Thyroid gland (tissue), 4 donors: ENCODE measurements around the gene HMGB4. TPM values are rescaled to one million over a fixed set of nuclear protein-coding genes. Genes with fewer than 3 reads are reported as not detected.

Source experiments
- DNase-seq, 2 donors: peaks; one replicate each; pipeline ENCODE4 v3.0.0-alpha.2; 2019
- H3K27ac ChIP-seq, 3 donors: fragments of 200-600 bp; sonication (generic); 1 replicate in 2 of 3; 2 replicates in 1 of 3; pipeline ENCODE4 v1.5.1; 2016 to 2019; ENCODE audit warnings: mild to moderate bottlenecking in 1 of 3, moderate library complexity in 1 of 3
- H3K27me3 ChIP-seq: fragments of 200-600 bp; sonication (generic); one replicate; pipeline ENCODE4 v1.5.1; 2019
- H3K36me3 ChIP-seq, 2 donors: fragments of 200-600 bp; sonication (generic); one replicate each; pipeline ENCODE4 v1.5.1; 2016 to 2019
- H3K4me1 ChIP-seq, 2 donors: fragments of 200-600 bp; sonication (generic); one replicate each; pipeline ENCODE4 v1.5.1; 2017 to 2019
- H3K4me3 ChIP-seq, 3 donors: fragments of 200-600 bp; sonication (generic); replicated peaks in 1 of 3; 1 replicate in 2 of 3; 2 replicates in 1 of 3; pipeline ENCODE4 v1.5.1; 2016; ENCODE audit warnings: mild to moderate bottlenecking in 1 of 3
- H3K9me3 ChIP-seq: fragments of 200-600 bp; sonication (generic); one replicate; pipeline ENCODE4 v1.5.1; 2017
- CTCF ChIP-seq, 6 experiments: fragments of 200-600 bp in 3 of 6; fragments of 450-650 bp in 3 of 6; sonication (generic) in 3 of 6; IDR thresholded peaks; one replicate each; pipeline ENCODE4 v1.5.1; 2016 to 2019; ENCODE audit warnings: antibody characterized with exemption in 6 of 6, mild to moderate bottlenecking in 2 of 6, inconsistent platforms in 1 of 6, moderate library complexity in 1 of 6
- POLR2A ChIP-seq, 2 donors: fragments of 450-650 bp; IDR thresholded peaks; one replicate each; pipeline ENCODE4 v1.6.1; 2017; ENCODE audit warnings: antibody characterized with exemption in 2 of 2, mild to moderate bottlenecking in 2 of 2, moderate library complexity in 1 of 2
- WGBS, 2 donors: methylation state at CpG; one replicate each; pipeline ENCODE4 v1.1.5; 2017; 5-methylcytosine and 5-hydroxymethylcytosine counted together
- intact Hi-C: fragments of 100-400 bp; cut with DNase I; formaldehyde crosslinking; loops from one replicate; pipeline ENCODE4 v1.15.1; 2023
- total RNA-seq, 4 donors: library from RNA; depleted of rRNA; stranded (reverse); fragments of >200 nt; gene quantifications; one replicate each; pipeline ENCODE4 v1.2.3, GENCODE V29; 2016

Gene HMGB4
- total RNA-seq, 4 donors from 2014 or later, result 1.9 TPM; not detected in 3

DNA sequence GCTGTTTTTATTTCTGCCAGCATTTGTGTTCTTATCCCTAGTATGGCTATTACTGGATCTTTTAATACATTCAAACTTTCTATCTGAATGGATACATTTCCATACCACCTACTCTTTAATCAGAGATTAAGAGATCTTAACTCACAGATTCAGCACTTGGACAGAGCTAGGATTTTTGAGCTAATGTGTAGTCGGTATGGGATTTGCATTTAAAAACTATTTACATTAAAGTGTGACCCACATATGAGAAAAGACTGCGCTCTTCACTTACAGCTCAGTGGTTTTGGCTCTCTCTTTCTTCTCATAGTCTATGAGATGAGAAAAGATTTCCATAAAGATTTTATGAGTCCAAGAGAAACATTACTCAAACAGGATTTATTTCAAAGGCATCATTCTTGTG is 16.4 kb downstream of the HMGB4 start:
- H3K4me3 ChIP-seq, result no peak overlapping the region
- no peaks in the 10 kb centered on the region for H3K27me3 ChIP-seq
- no peak overlapping the region for H3K27ac ChIP-seq
- DNase-seq, result no peak
- H3K36me3 ChIP-seq, result no peaks in the 10 kb centered on the region
- 43 to 46% methylated on average over 2 of the region's 2 CpGs for WGBS, 2 donors
- H3K9me3 ChIP-seq, result no peaks in the 10 kb centered on the region
- intact Hi-C loops, result no loop called here
- TF ChIP-seq POLR2A (IDR thresholded peaks at IDR 0.05), result no peak
- no peak for TF ChIP-seq CTCF (IDR thresholded peaks at IDR 0.05)
- H3K4me1 ChIP-seq, result no peaks in the 10 kb centered on the region

- TF ChIP-seq CTCF (IDR thresholded peaks at IDR 0.05), result no peak
- TF ChIP-seq POLR2A (IDR thresholded peaks at IDR 0.05), result no peak
- intact Hi-C loops, result no loop called here
- Histone ChIP-seq H3K36me3 (no peaks in the 10 kb centered on the region), H3K9me3 (no peaks in the 10 kb centered on the region), H3K4me1 (no peaks in the 10 kb centered on the region), H3K27me3 (no peaks in the 10 kb centered on the region), H3K27ac (no peak overlapping the region), H3K4me3 (no peak overlapping the region)
- no peak for DNase-seq
- WGBS, 2 donors, result 34 to 46% methylated on average over 5 of the region's 5 CpGs
These were observed 22.6 kb downstream of the HMGB4 start for GRCh38 chr1:33886496-33886895.

DNA sequence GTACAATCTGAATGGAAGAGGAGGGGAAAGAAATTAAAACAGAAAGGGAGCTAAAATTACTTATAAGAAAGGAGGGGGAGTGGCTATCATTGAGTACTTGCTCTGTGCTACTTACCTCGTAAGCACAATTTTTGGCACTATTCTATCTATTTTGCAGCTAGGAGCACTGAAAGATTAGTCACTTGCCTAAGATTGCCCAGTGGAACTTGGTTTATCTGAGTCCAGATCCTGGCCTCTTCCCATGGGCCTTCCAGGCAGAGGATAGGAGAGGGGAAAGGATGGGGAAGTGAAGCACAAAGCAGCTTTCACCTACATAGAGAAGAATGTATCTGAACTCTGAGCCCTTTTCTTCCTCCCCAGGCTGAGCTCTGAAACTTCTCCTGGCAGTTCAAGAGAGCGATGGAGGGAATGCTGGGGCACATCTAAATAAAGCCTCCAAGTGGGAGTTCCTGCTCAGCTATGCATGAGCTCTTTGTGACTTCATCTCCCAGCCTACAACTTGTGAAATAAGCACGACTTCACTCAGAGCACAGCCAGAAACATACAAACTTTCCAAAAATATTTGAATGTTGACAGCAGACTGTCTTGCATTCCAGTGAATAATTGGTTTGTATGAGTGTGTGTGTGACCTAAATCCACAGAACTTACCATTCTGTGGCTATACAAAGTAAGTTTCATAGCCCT is 29.4 kb downstream of the HMGB4 start:
- Histone ChIP-seq H3K9me3 (no peaks in the 10 kb centered on the region), H3K27me3 (no peaks in the 10 kb centered on the region), H3K27ac (no peak overlapping the region), H3K4me3 (no peak overlapping the region), H3K4me1 (no peaks in the 10 kb centered on the region), H3K36me3 (no peaks in the 10 kb centered on the region)
- no peak for DNase-seq
- intact Hi-C loops, result no loop called here
- TF ChIP-seq POLR2A (IDR thresholded peaks at IDR 0.05) (no peak), CTCF (IDR thresholded peaks at IDR 0.05) (no peak)
- 32 to 42% methylated on average over 3 of the region's 3 CpGs for WGBS, 2 donors

DNA sequence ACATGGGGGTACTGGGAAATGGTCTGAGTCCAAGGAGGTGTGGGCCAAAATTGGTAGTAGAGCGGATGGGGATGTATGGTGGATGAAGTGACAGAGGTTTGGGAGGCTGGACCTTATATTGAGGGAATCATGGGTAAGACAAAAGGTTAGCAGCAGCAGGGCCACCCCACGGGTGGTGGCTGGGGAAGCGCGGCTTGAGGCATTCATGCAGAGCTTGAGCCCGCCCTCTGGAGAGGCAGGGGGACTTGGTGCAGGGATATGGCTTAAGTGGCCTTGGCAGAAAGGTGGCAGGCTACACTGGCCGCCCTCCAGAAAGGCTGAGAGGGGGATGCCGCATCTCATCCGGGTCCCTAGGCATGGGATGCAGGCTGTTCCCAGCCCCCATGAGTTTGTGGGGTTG is 31.5 kb downstream of the HMGB4 start:
- Histone ChIP-seq H3K9me3 (no peaks in the 10 kb centered on the region), H3K27me3 (no peaks in the 10 kb centered on the region), H3K27ac (no peak overlapping the region), H3K4me1 (no peaks in the 10 kb centered on the region), H3K36me3 (no peaks in the 10 kb centered on the region), H3K4me3 (no peak overlapping the region)
- DNase-seq, result no peak
- TF ChIP-seq CTCF (IDR thresholded peaks at IDR 0.05) (no peak), POLR2A (IDR thresholded peaks at IDR 0.05) (no peak)
- intact Hi-C loops, result no loop called here
- 54 to 55% methylated on average over 5 to 7 of the region's 8 CpGs for WGBS, 2 donors

GRCh38 chr1:33895976-33896375 is 32.1 kb downstream of the HMGB4 start:
- no peaks in the 10 kb centered on the region for H3K9me3 ChIP-seq
- no peaks in the 10 kb centered on the region for H3K36me3 ChIP-seq
- H3K4me1 ChIP-seq, result no peaks in the 10 kb centered on the region
- TF ChIP-seq CTCF (IDR thresholded peaks at IDR 0.05) (no peak), POLR2A (IDR thresholded peaks at IDR 0.05) (no peak)
- H3K27me3 ChIP-seq, result no peaks in the 10 kb centered on the region
- intact Hi-C loops, result no loop called here
- 89 to 100% methylated on average over 2 of the region's 2 CpGs for WGBS, 2 donors
- H3K27ac ChIP-seq, result no peak overlapping the region
- no peak overlapping the region for H3K4me3 ChIP-seq
- DNase-seq, result no peak
